Measurements from ENCODE around the gene ACOX2. TPM values are rescaled to one million over a fixed set of nuclear protein-coding genes. Genes with fewer than 3 reads are reported as not detected.

ACOX2 gene
- total and polyA plus RNA-seq, 10 of the 15 experiments (the other 5 are each of a cell fraction or from before 2014, with no cell fraction given) = 0.72 TPM; not detected in 9

- no peak for TF ChIP-seq ASH2L (IDR thresholded peaks at IDR 0.05; ENCODE audit: borderline replicate concordance, low read depth)
- no peak for TF ChIP-seq E2F8 (IDR thresholded peaks at IDR 0.05; ENCODE audit: low read depth, partially characterized antibody)
- TF ChIP-seq YBX1 (IDR thresholded peaks at IDR 0.05) = no peak
- TF ChIP-seq HDAC2 (IDR thresholded peaks at IDR 0.05) = no peak
Observed at GRCh38 chr3:58482917-58483636, 53.9 kb downstream of the ACOX2 start (continued).

- 15% methylated on average over 2 of the region's 2 CpGs for WGBS (ENCODE audit: insufficient coverage, insufficient replicate concordance, low lambda C conversion rate, missing lambda C conversion rate)
- in situ Hi-C loops (cut with MboI) = no loop called here
- TF ChIP-seq MTA3 (IDR thresholded peaks at IDR 0.05; ENCODE audit: borderline replicate concordance, low read length) (no peak), BCL3 (IDR thresholded peaks at IDR 0.05; ENCODE audit: borderline replicate concordance, insufficient read depth, low read depth, low read length, poor library complexity, severe bottlenecking) (no peak), CUX1 (IDR thresholded peaks at IDR 0.05; ENCODE audit: insufficient replicate concordance, low read depth, low read length) (no peak), CBX5 (IDR thresholded peaks at IDR 0.05; ENCODE audit: low read depth) (no peak), CHD1 (IDR thresholded peaks at IDR 0.05; ENCODE audit: low read depth, low read length) (no peak), KLF5 (IDR thresholded peaks at IDR 0.05; ENCODE audit: partially characterized antibody) (no peak), MLLT1 (IDR thresholded peaks at IDR 0.05) (no peak)
Observed at GRCh38 chr3:58480309-58480708, 56.7 kb downstream of the ACOX2 start.

More at GRCh38 chr3:58480309-58480708, 56.7 kb downstream of the ACOX2 start:
- POLR2A ChIA-PET = interaction anchor here (0.8 kb wide), 1 partner anchor 24 kb away, joined by 3 read pairs; no protein-coding TSS in a partner anchor
- Histone ChIP-seq H3K4me2 (ENCODE audit: control insufficient read depth, insufficient read depth) (no peak overlapping the region), H2AFZ (ENCODE audit: control insufficient read depth, low read depth, low read length) (no peak overlapping the region), H4K20me1 (ENCODE audit: control insufficient read depth, insufficient read depth) (no peaks in the 10 kb centered on the region), H3K4me1 (ENCODE audit: control insufficient read depth, insufficient read depth, low read length) (no peaks in the 10 kb centered on the region), H3K27ac (ENCODE audit: control insufficient read depth, insufficient read depth) (no peak overlapping the region), H3K9me3 (replicated peaks; ENCODE audit: control insufficient read depth, insufficient read depth, low read length) (no peaks in the 10 kb centered on the region; the same call in 2 of the 3 replicates), H3K9ac (ENCODE audit: control insufficient read depth, insufficient read depth, low read length) (no peak overlapping the region), H3K79me2 (ENCODE audit: control insufficient read depth, insufficient read depth, low read length) (no peaks in the 10 kb centered on the region), H3K4me3 (no peak overlapping the region), H3K36me3 (ENCODE audit: control insufficient read depth in 2 of 2, insufficient read depth in 2 of 2, low read length in 1 of 2) (no peaks in the 10 kb centered on the region), H3K27me3 (replicated peaks in 1 of 2; ENCODE audit: control insufficient read depth in 2 of 2, insufficient read depth in 2 of 2, low read length in 1 of 2) (no peaks in the 10 kb centered on the region; a peak in 1 of 4 replicates)
- RAD21 ChIA-PET (ENCODE audit: unreplicated experiment) = no interaction called here
- ATAC-seq = no peak
- FAIRE-seq = no peak
- CTCF ChIA-PET = no interaction called here
- intact Hi-C loops (cut with micrococcal nuclease; ENCODE audit: unreplicated experiment) = no loop called here
- no peak for DNase-seq (ENCODE audit: low read depth, low spot score)
- SMC1A ChIA-PET (ENCODE audit: uncharacterized antibody, unreplicated experiment) = no interaction called here
- BruUV-seq (replicated peaks) = no TSS peak
